ENCODE measurements around the gene LRRC73.
A peak's percentile ranks its signal among the peaks of the same experiment; 100 is the strongest.

- TF ChIP-seq TAF1 (IDR thresholded peaks at IDR 0.05; ENCODE audit: borderline replicate concordance, low read depth, low read length) = no peak
- TF ChIP-seq POLR2AphosphoS5 (IDR thresholded peaks at IDR 0.05; ENCODE audit: low read depth, low read length) = peak; percentile 63; the same call in 1 of the 2 replicates
Measured at GRCh38 chr6:43524483-43524961, 14.4 kb upstream of the LRRC73 start.
